GM12891 (cell line): ENCODE results near the gene RCOR1.

ENCODE experiments used
- DNase-seq: peaks from one replicate; pipeline ENCODE4 v3.0.0; 2011; ENCODE audit warnings: low spot score; ENCODE audit not compliant: insufficient read length
- FAIRE-seq: peaks from 2 replicates; lab custom pipeline; 2011; peaks lifted over from hg19 to GRCh38; lab: Jason Lieb, UNC
- PAX5 ChIP-seq: IDR thresholded peaks from 2 replicates; pipeline ENCODE4 v1.6.1; 2011; ENCODE audit warnings: low read length, moderate library complexity, mild to moderate bottlenecking; ENCODE audit not compliant: insufficient read depth, severe bottlenecking
- POLR2A ChIP-seq: IDR thresholded peaks from 2 replicates; pipeline ENCODE4 v1.6.1; 2011; ENCODE audit warnings: low read depth, low read length, control low read depth
- POLR2AphosphoS5 ChIP-seq: IDR thresholded peaks from 2 replicates; pipeline ENCODE4 v1.6.1; 2011; ENCODE audit warnings: low read depth, low read length, control low read depth
- POU2F2 ChIP-seq: IDR thresholded peaks from 2 replicates; pipeline ENCODE4 v1.6.1; 2011; ENCODE audit warnings: low read depth, mild to moderate bottlenecking, control low read depth, low read length, moderate library complexity
- SPI1 ChIP-seq: IDR thresholded peaks from 2 replicates; pipeline ENCODE4 v1.6.1; 2011; ENCODE audit warnings: low read depth, low read length, control low read depth
- TAF1 ChIP-seq: IDR thresholded peaks from 2 replicates; pipeline ENCODE4 v1.6.1; 2011; ENCODE audit warnings: low read depth, low read length, control low read depth

RCOR1 gene

GRCh38 chr14:102774391-102775153, 182.1 kb downstream of the RCOR1 start:
- DNase-seq = peak; percentile 67
- FAIRE-seq = peak; percentile 98
- TF ChIP-seq PAX5 = no peak
- TF ChIP-seq POLR2A = no peak; the same call in 1 of the 2 replicates
- TF ChIP-seq TAF1 = no peak
- peak; percentile 84 for TF ChIP-seq SPI1
- TF ChIP-seq POU2F2 = no peak
- no peak for TF ChIP-seq POLR2AphosphoS5

DNA sequence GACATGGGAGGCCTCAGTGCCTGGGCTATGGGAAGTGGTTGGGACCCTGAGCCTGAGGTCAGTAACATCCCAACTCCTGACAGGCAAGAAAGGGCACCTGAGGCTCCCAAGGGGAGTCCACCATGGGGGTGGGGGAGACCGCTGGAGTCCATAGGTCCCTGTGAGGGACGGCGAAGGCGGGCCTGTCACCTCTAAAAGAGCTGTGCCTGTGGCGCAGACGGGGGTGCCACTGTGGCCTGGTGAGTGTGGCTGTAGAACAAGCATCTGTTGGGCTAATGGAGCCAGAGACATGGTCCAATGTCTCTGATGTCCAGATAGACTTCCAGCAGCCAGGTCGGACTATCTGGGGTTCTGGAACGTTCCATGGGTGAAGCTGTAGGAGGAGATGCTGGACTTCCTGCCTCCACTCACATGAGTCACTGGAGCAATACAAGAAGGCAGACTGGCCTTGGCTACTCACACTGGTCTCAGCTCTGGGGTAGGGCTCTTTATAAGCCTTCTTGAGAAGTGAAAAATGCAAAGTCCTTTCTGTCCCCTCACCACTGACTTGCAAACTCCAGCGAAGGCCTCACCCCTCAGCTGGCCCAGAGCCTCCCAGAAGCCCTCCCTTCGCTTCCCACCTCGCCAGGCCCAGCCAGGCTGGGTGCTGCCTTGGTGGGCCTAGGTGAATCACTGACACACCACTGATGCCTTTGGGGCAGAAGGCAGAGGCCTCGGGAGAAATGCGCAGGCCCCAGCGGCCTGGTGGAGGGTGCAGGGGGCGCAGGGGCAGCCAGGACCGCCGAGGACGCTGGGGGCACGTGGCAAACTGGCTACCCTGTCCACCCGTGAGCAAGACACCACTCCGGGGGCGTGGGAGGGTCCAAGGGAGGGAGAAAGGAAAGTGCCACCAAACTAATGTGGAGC, 183.7 kb downstream of the RCOR1 start:
- no peak for TF ChIP-seq POLR2AphosphoS5
- TF ChIP-seq PAX5 = no peak
- 0 out of 2 replicates have a peak, but pooled peaks have one; percentile 4 for TF ChIP-seq SPI1
- TF ChIP-seq POLR2A = peak; percentile 63
- 0 out of 2 replicates have a peak, but pooled peaks have one; percentile 12 for TF ChIP-seq POU2F2
- TF ChIP-seq TAF1 = no peak; the same call in 1 of the 2 replicates
- FAIRE-seq (peak; percentile 43), DNase-seq (no peak)

GRCh38 chr14:102776761-102777710, 184.6 kb downstream of the RCOR1 start, which contains the start of gene TRAF3:
TRAF3 (plus strand) TSS chr14:102777449; CDS start chr14:102870202, 92,753 bp downstream.
- TF ChIP-seq POU2F2 (0 out of 2 replicates have a peak, but pooled peaks have one; percentile 12), TAF1 (0 out of 2 replicates have a peak, but pooled peaks have one; percentile 30), PAX5 (peak; percentile 49), POLR2A (peak; percentile 23; the same call in 1 of the 2 replicates), SPI1 (peak; percentile 65), POLR2AphosphoS5 (no peak)
- DNase-seq = peak; percentile 91
- peak; percentile 68 for FAIRE-seq

DNA sequence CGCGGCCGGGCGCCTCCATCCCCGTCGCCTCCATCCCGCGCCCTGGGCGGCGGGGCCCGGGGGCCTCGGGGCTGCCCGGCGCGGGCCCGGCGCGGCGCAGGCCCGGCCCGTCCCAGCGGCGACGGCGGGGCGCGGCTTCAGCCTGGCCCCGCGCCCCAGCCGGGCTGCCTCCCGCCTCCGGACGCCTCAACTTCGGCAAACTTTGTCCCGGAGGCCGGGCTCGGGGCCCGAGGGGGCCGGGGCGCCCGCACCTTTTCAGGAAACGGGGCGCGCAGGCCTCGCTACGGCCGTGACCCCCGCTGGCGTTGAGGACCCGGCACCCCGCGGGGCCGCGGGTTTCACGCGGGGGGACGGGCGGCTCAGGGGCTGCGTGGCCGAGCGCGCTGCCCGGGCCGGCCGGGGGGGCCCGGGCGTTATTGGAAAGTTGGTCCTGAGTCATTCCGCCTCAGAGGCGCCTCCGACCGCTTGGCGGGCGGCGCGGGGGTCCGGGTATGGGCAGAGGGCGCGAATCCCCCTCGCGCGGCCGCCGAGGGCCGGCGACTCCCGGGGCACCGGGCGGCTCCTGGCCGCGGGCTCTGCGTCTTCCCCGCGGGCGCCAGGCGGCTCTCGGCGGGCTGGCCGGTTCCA, 185.4 kb downstream of the RCOR1 start:
- FAIRE-seq (no peak), DNase-seq (no peak)
- no peak for TF ChIP-seq POLR2A
- no peak for TF ChIP-seq PAX5
- no peak for TF ChIP-seq POU2F2

DNA sequence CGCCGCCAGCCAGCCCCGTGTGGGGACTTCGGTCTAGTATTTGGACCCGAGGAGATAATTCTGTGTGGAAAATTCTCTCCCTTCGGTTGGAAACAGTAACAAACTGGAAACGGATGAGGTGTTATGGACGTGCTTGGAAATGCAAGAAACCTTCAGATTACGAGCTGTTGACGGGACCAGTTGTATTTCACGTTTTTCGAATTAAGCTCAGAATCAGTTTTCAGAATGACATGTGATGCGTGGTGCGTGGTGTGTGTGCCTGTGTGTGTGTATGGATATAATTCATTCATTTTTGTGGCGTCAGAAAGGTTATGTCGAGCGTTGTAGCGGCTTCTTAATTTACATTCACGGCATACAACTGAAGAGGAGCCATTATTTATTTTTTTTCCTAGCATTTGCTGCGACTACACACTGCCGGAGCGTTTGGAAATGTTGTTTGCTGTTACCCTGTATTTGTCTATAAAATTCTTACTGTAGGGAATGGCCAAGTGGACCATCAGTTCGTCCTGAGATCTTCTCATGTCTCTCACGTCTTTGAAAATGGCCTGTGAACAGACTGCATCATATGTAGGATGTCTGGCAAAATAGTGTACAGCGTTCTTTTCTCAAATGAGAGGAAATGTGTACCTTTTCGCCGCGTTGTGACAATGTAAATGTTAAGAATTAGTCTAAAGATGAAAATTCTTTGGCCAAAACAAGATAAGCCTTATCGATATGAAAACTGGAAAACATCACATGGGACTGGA, 186.1 kb downstream of the RCOR1 start:
- DNase-seq (no peak), FAIRE-seq (peak; percentile 45)
- TF ChIP-seq SPI1 (no peak), POU2F2 (no peak), PAX5 (no peak), TAF1 (no peak), POLR2A (no peak), POLR2AphosphoS5 (no peak)

- DNase-seq (no peak), FAIRE-seq (no peak)
- TF ChIP-seq TAF1 = no peak
- TF ChIP-seq POLR2A = no peak
- TF ChIP-seq PAX5 = no peak
- no peak for TF ChIP-seq POU2F2
- no peak for TF ChIP-seq POLR2AphosphoS5
- no peak for TF ChIP-seq SPI1
Measured at GRCh38 chr14:102779084-102779462, 186.6 kb downstream of the RCOR1 start.

DNA sequence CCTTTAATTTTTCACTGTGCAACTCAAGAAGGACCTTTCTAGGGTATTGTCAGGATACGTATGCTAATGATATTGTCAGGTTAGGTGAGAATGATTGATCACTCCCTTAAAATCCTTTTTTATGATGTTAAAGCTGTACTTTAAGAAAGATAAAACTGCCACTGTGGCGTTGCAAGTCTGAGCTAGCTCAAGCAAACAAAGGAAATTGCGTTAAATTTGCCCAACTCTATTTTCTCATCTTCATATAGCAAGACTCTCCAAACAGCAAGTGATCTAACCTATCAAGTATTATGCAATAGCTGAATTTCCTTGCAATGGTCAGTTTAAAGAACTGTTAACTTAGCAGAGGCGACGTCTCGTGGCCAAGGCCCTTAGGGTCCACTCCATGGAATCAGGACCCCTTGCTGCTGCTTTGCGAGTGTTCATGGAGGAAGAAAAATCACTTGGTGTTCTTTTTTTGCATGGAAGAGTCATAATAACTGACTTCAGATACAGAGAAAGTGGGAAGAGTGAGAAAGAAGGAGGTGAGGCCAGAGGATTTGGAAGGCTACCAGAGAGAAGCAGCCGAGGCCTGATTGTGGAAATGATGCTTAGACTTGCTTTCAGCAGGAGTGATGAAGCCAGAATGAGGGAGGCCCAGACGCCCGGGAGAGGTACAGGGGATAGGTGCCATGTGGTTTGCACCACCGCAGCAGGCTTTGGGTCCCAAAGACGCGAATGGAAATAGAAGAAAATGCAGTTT, 187.3 kb downstream of the RCOR1 start:
- no peak for FAIRE-seq
- no peak for DNase-seq
- TF ChIP-seq SPI1 (no peak), POU2F2 (no peak), PAX5 (no peak), TAF1 (no peak), POLR2A (no peak), POLR2AphosphoS5 (no peak)
